Right lobe of liver (tissue), 4 donors: ENCODE measurements around the gene ENKD1.

Source experiments
- CTCF ChIP-seq, 4 donors: fragments of 200-600 bp in 3 of 4; fragments of 450-650 bp in 1 of 4; IDR thresholded peaks; one replicate each; pipeline versions ENCODE4 v1.5.1 to v1.8.0; 2016 to 2022; ENCODE audit warnings: antibody characterized with exemption in 4 of 4, mild to moderate bottlenecking in 2 of 4
- POLR2A ChIP-seq: fragments of 450-650 bp; IDR thresholded peaks from one replicate; pipeline ENCODE4 v1.6.1; 2017; ENCODE audit warnings: antibody characterized with exemption, mild to moderate bottlenecking
- donor health status: DM: no; HTN: no; CAD: no.
- donor health status: DM: no; HTN: no; CAD: no.
- donor health status: DM: no; HTN: yes; CAD: no.

DNA sequence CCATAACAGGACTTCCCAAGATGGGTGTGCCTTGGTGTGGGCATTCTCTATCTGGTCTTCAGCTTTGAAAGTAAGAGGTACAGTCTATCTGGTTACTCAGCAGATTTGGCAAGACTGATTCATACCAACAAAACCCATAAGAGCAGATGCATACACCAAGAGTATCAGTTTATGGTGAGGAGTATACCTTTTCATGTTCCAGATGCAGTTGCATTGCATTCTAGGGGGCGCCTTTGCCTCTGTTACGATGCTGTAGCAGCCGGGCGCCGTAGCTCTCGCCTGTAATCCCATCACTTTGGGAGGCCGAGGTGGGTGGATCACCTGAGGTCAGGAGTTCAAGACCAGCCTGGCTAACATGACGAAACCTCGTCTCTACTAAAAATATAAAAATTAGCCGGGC is 52.7 kb downstream of the ENKD1 start:
- TF ChIP-seq CTCF (IDR thresholded peaks at IDR 0.05), result peak in 2 of 4 donors; percentile 7 to 15
- TF ChIP-seq POLR2A, result no peak
